Suppressor macrophage (primary cell): ENCODE results near the gene PPP1R3E.
"Not testable (repeated sequence)": the region's sequence is repeated elsewhere in the genome, so short reads cannot be mapped to it uniquely, and the experiment has no call there.

ENCODE experiments used
- DNase-seq, 4 experiments: peaks; one replicate each; pipeline ENCODE4 v3.0.0-alpha.2; 2020 to 2022

Gene PPP1R3E

DNA sequence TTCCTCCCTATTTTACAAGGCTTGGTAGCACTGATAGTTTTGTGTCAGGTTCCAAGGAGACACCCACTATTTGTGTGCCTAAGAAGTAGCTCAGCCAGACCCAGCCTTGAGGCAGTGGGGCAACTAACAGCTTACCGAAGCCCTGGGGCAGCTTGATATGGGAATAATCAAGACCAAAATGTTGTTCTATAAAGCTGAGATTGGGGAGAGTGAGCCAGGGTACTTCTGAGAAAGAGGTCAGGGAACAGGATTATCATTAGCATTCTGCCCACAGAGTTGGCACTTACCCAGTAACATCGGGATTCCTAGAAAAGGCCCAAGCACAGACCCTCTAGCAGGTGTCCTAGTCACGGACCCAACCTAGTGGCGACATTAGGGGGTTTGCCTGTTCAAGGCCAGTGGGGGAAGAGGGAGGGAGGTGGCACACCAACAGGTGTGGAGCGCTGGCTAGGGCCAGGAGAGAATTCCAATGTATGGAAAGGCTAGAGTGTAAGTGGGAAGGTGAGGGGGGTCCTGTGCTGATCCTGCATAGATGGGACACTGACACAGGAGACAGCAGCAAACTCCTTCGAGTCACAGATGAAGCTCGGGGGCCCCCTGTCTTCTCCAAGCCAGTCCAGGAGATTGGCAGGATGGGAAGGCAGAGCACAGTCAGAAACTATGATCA is 4.9 kb downstream of the PPP1R3E start:
- no peak for DNase-seq

DNA sequence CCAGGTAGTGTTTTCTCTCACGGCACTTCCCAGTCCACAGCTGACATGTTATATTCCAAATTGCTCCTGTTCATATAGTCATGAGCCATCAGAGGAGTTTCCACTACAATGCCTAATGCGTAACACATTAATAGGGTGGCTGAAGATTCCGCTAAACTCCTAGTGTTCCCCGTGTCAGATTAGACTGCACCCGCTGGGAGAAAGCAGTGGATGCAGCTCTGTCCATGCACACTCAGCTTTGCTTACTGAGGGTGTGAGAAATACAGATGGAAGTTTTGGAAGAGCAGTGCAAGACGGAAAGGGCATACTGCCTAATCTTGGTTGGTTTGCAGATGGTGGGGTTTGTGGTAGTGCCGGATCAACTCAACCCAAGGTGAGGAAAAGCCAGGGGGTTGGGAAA is 5.6 kb downstream of the PPP1R3E start:
- no peak for DNase-seq

DNA sequence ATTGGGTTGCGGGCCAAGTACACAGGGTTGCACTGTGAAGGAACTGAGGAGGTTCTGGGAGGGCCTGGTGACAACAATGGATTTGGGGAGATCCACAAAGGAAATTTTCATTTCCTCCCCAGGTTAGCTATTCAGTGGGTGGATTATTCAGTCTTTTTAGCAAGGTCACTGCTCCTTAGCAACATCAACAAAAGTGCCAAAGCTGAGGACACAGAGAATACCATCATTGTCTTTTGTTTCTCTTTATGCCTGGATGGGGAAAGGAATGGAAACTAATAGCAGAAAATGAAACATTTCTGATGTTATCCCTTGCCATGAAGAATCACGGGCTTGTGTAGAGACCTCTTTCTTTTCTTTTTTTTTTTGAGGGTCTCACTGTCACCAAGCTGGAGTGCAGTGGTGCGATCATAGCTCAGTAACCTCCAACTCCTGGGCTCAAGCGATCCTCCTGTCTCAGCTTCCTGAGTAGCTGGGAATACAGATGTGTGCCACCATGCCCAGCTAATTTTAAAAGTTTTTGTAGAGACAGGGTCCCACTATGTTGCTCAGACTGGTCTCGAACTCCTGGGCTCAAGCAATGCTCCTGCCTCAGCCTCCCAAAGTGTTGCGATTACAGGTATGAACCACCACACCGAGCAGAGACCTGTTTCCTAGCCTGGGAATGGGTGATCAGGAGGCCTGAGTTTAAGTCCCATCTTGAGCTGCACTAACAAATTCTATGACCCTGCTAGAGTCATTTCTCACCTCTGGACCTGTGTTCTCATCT is 6.5 kb downstream of the PPP1R3E start:
- DNase-seq, result no peak

DNA sequence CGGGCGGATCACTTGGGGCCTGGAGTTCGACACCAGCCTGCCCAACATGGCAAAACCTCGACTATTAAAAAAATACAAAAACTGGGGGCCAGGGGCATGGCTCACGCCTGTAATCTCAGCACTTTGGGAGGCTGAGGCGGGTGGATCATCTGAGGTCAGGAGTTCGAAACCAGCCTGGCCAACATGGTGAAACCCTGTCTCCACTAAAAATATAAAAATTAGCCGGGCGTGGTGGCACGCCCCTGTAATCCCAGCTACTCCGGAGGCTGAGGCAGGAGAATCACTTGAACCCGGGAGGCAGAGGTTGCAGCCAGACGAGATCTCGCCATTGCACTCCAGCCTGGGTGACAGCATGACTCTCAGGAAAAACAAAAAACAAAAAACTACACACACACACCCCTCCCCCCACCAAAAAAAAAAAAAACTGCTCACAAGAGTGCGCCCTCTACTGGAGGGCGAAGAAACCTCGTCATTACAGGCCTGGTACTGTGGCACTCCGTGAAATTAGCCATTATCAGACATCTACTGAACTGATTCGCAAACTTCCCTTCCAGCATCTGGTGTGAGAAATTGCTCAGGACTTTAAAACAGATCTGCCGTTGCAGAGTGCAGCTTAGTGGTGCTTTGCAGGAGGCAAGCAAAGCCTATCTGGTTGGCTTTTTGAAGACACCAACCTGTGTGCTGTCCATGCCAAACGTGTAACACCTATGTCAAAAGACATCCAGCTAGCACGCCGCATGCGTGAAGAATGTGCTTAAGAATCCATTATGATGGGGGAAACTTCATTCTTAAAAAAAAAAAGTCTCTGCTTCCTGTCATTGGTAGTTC is 7.7 kb downstream of the PPP1R3E start:
- DNase-seq, result peak; percentile 74 to 90 (median 78)

DNA sequence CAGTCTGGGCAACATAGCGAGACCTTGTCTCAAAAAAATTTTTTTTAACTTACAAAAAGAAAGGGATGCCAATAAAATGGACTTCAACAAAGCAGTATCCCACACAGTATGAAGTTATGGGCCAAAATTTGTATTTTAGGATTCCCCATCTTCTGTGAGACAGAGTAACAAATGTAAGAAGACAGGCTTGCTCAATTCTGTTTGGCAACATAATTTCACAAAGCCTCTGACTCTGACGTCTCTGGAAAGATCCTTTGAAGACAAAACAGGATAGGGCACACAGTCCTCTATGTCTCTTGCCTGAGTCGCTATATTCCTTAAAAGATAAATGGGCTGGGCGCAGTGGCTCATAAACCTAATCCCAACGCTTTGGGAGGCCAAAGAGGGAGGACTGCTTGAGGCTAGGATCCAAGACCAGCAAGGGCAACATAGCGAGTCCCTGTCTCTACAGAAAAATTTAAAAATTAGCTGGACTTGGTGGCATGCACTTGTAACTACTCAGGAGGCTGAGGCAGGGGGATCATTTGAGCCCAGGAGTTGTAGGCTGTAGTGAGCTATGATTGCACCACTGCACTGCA is 15.7 kb downstream of the PPP1R3E start:
- DNase-seq, result peak; percentile 34 to 65 (median 41)

DNA sequence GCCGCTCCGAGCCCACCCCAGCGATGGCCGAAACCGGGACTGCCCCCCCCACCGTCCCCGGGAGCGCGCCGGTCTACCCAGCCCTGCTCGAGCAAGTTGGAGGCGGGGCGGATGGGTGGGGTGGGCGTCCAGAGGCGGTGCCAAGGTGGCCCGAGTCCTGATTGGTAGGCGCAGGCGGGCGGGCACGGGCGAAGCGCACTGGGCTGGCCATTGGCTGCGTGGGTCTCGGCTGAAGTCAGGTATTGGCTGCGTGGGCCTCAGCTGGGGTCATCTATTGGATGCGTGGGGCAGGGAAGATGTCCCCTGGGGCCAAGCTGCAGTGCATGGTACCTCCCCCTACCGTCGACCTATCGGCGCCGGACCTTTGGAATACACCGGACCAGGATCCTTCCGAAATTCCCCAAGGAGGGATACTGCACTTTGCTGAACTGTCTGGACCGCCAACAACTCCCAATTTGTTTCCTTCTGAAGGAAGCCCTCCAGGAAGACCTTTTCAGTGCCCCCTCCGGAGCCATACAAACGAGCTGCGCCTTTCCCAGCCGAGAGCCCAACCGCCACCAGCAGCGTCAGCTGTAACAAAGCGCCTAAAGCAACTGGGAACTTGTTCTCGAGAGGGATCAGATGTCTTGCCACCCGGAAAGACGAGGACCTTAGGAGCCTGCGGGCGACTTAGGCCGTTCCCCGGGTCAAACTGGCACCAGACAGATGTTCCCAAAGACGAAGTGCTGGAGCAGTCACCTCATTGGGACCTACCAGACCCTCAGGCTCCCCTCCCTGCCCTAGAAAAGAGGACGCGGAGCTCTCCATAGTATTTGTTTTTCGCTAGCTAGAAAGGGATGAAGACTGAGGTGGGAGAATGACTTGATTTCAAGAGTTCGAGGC is 16.4 kb downstream of the PPP1R3E start, which contains the start of gene HOMEZ:
HOMEZ (minus strand) TSS at position 113 of the 882 bp plus-strand sequence. CDS start 180 bp downstream, outside the sequence.
- peak; percentile 97 to 99 (median 99) for DNase-seq

DNA sequence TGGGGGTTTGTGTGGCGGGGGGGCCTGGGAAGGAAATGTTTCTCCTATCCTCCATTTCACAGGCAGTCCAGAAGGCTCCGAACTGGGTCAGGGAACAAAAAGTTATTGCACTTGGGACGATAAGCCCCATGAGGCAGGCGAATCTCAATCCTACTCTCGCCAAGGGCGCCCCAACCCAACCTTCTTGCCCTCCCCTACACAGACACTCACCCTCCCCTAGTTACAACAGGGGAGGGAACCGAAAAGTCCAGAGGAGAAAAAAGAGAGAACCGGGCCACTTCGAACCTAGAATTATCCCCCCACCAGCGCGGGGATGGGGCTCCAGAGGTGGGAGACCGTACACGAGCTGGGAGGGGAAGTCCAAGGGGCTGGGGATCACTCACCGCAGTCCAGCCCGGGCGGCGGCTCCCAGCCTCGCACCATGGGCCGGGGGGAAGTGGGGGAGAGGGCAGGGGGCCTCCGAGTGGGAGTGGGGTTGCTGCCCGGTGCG is 17.1 kb downstream of the PPP1R3E start:
- DNase-seq, result no peak

DNA sequence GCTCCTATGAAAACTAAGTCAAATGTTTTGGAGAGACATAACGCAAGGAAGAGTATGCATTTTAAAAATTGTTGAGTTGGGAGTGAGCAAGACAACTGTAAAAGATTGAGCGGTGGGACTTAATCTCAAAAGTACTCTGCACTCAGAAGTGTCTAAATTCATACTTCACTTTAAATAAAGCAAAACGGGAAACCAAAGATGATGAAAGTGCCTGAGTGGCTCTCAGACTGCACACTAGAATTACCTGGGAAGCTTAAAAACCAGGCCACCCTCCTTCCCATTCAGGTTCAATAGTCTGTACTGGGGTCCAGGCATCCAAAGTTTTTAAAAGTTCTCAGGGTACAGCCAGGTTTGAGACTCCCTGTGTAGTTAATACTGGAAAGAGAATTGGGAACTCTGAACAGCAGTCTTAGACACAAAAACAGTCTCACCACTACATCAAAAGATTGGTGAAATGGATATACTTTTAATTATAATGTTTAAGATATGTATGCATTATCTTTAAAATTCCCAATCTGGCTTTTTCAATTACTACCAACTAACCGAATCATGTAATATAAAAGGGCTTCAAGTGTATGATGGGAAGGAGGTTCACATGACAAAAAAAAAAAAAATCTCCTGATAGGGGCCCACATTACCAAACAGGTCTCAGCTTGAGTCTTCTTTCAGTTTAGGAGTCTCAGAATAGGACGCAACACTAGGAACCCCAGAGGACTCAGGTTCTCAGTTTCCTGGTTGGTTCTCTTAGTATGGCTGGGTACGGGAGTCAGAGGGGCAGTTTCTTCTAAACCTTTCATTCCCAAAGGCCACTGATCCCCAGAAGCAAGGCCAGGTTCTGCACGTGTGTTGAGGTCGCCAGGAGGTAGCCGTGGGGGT is 17.8 kb downstream of the PPP1R3E start:
- peak; percentile 17 to 44 (median 34) for DNase-seq

DNA sequence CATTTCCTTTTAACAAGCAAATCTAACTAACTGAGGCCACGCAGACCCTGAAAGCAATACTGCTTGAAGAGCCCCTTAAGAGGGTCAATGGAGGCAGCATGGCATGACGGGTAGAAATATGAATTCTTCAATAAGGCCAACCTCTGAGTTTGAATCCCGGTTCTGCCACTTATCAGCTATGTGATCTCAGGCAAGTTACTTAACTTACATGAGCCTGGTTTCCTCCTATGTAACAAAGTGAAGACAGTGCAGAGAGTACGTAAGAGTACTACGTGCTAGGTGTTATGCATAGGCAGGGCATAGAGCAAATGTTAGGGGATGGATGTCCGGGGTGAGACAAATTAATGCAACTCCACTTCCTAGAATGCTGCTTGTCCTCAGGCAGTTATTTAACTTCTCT is 21.4 kb downstream of the PPP1R3E start:
- no peak for DNase-seq

DNA sequence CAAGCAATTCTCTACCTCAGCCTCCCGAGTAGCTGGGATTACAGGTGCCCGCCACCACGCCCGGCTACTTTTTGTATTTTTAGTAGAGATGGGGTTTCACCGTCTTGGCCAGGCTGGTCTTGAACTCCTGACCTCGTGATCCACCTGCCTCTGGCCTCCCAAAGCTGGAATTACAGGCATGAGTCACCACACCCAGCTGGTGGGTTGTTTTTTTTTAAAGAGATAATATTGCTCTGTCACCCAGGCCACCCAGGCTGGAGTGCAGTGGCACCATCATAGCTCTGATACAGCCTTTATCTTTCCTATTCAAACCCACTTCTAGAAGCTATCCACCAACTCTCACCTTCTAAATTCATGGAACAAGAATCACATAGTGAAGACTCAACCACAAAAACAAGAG is 24.7 kb downstream of the PPP1R3E start:
- not testable (repeated sequence) for DNase-seq

DNA sequence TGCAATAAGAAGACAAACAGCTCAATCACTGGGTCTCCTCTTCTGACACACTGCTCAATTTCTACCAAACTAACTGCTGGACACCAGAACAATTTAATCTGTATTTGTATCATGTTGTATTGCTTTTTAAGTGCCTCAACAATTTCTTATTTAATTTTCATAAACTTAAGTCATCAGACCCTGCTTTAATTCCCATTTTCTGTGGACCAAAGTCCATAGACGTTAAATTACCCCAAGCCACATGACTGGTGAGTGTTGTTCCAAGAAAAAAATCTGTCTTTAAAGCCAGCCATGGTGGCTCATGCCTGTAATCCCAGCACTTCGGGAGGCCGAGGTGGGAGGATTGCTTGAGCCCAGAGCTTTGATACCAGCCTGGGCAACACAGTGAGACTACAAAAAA is 25.5 kb downstream of the PPP1R3E start:
- no peak for DNase-seq

DNA sequence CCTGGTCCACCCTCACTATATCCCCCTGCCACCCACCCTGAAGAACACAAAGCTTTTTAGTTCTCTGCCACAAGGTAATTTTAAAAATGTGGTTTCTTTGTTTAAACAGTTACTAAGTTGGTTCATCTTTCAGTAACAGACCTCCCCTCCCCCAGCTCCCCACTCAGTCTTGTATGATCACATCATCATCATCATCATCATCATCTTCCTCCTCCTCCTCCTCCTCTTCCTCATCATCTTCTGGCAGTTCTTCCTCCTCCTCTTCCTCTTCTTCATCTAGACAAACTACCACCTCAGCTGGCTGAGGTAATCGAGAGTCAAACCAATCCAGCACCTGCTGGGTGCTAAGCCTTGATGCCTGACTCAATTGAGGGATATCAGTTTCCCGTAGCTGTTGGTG is 27.2 kb downstream of the PPP1R3E start:
- no peak for DNase-seq

DNA sequence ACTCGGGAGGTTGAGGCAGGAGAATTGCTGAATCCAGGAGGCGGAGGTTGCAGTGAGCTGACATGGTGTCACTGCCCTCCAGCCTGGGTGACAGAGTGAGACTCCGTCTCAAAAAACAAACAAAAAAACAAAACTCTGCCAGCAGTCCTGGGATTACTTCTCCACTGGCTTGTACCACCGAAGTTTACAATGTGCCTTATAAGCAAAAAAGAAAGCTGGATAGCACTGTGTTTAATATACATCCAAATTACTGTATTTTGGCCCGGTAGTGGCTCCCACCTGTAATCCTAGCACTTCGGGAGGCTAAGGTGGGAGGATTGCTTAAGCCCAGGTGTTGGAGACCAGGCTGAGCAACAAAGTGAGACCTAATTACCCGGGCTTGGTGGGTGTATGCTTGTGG is 33.5 kb downstream of the PPP1R3E start:
- no peak for DNase-seq

DNA sequence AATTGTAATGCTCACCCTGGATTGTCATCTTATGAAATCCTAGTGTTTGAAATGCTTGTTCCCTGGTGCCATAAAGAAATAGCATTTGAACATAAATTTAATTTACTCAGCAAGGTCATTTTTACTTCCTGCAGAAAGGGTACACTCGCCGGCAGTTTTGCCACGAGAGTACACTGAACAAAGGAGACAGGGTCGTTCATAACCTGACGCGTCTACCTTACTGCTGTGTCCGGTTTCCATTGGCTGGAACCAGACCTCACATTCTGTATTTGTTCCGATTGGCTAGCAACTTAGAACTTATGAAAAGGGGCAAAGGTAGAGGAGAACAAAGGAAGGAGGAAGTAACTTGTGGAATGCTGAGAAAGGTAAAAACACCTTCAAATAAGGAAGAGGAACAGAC is 41.8 kb downstream of the PPP1R3E start:
- not testable (repeated sequence) for DNase-seq

DNA sequence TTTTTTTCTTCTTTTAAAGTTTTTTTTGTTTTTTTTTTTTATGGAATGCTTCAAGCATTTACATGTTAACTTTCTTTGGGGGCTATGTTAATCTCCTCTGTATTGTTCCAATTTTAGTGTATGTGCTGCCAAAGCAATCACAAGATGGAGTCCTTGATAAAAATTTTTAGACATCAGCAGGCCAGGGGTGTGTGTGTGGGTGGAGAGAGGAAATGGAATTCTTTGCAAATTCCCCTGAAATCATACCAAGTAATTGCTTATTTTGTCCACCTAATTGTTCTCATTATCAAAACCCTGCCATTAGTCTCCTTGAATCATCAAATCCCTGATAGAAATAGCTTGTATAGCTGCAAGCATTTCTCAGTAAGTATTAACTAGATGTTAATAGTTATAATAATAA is 43.2 kb downstream of the PPP1R3E start:
- peak in 3 of 4 experiments; percentile 26 to 49 (median 26) for DNase-seq

DNA sequence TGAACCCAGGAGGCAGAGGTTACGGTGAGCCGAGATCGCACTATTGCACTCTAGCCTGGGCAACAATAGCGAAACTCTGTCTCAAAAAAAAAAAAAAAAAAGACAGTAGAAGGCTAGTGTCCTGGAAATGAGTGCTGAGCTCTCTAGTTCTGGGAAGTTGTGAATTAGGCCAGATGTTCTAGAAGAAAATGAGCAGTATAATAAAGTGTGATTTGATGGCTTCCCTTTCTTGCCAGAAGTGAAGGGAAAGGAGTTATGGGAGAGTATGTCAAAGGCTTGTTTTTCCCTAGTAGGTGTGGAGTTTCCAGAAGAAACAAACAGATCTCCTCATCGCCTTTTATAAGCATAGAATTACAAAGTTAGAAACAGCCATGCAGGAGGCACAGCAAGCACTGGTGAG is 44.4 kb downstream of the PPP1R3E start:
- DNase-seq, result no peak

DNA sequence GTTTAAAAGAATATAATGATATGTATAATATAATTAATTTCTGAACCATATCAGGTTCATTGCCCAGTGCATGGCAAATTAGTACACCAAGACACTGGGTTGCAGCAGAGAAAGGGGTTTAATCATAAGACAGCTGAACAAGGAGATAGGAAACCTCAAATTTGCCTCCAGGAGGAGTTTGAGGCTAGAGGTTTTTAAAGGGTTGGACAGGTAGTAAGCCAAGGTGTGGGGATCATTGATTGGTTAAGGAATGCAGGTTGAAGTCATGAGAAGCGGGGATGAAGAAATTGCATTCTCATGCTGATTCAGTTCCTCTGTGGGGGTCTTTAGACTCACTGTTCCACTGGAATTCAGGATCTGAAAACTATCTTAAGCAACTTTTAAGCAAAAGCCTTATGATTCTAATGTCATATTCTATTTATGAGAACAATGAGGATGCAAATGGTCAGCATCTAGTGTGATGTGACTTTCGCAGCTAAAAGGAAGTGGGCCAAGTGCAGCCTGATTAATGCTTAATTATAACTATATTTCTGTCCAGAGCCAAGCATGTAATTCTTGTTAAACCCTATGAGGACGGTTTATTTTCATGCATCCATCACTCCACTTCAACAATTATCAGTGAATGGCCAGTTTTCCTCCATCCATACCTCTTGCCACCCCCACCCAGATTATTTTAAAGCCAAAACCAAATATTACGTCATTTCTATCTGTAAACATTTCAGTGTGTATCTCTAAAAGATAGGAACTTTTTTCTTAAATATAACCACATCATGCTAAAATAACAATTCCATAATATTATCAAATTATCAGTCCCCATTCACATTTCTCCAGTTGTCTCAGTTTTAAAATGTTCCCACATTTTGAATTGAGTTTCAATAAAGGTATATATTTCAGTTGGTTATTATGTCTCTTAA is 50.0 kb downstream of the PPP1R3E start:
- peak; percentile 39 to 82 (median 68) for DNase-seq

DNA sequence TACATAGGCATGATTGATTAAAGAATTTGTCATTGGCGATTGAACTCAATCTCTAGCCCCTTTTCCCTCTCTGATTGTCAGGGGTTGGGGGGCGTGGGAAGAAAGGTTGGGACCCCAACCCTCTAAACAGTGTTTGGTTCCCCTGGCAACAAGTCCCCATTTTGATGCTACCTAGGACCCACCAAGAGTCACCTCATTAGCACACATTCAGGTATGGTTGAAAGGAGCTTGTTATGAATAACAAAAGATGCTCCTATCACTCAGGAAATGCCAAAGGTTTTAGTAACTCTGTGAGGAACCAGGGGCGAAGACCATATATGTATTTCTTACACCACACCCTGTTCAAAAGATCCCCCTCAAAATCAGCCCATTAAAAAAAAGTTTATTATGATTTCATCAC is 50.7 kb downstream of the PPP1R3E start:
- no peak for DNase-seq

DNA sequence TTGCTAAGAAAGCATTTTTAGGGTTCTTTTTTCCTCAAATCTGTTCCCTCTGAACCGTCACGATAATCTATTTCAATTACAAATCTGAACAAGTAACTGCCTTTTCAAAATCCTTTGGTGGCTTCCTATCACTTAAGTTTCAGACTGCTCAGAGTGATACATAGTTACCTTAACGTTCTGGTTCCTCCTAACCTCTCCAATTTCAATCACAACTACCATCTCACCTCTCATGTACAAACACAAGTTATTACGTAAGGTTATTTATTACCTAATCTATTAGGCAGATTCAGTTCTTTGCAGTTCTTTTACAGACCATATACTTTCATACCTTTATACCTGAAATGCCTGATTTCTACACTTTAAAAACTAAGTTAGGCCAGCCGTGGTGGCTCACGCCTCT is 52.8 kb downstream of the PPP1R3E start:
- DNase-seq, result no peak
